AG04450 (cell line): ENCODE data around the gene IRAK3. TPM values are rescaled to one million over a fixed set of nuclear protein-coding genes. Genes with fewer than 3 reads are reported as not detected.

ENCODE experiments used
- CTCF ChIA-PET: fragments of 300-600, 350-600 bp; formaldehyde crosslinking; extraction: SDS; loops from one replicate; lab custom pipeline; 2022; ENCODE audit warnings: antibody characterized with exemption, inconsistent platforms; lab: Charles Lee
- POLR2A ChIA-PET: fragments of 350-600 bp; formaldehyde crosslinking; extraction: SDS; loops from one replicate; lab custom pipeline; 2021; ENCODE audit warnings: antibody characterized with exemption, inconsistent platforms; lab: Yijun Ruan, JAX
- DNase-seq: peaks from one replicate; pipeline ENCODE4 v3.0.0-alpha.2; 2011; ENCODE audit warnings: low read depth, low spot score
- H3K27ac ChIP-seq: one replicate; pipeline ENCODE4 v1.5.1; 2012; ENCODE audit warnings: low read depth, low read length, control low read depth
- H3K27me3 ChIP-seq: one replicate; pipeline ENCODE4 v1.6.0; 2012; ENCODE audit warnings: low read length; ENCODE audit not compliant: control insufficient read depth, insufficient read depth
- H3K4me3 ChIP-seq: 2 replicates; pipeline ENCODE4 v1.5.1; 2011; ENCODE audit warnings: mild to moderate bottlenecking, low read depth, low read length, control low read depth
- H3K9me3 ChIP-seq: 2 replicates; pipeline ENCODE4 v1.5.1; 2012; ENCODE audit warnings: low read length; ENCODE audit not compliant: control insufficient read depth, insufficient read depth
- CTCF ChIP-seq: IDR thresholded peaks from 2 replicates; pipeline ENCODE4 v1.5.1; 2011; ENCODE audit warnings: low read depth, low read length, control low read depth, inconsistent platforms
- polyA plus RNA-seq: library from polyadenylated mRNA; depleted of rRNA; stranded (reverse); fragments of >200 nt; gene quantifications from 2 replicates; pipeline ENCODE4 v1.2.3, GENCODE V29; 2011

Gene IRAK3
- polyA plus RNA-seq, 1 experiment: 3.4 TPM

DNA sequence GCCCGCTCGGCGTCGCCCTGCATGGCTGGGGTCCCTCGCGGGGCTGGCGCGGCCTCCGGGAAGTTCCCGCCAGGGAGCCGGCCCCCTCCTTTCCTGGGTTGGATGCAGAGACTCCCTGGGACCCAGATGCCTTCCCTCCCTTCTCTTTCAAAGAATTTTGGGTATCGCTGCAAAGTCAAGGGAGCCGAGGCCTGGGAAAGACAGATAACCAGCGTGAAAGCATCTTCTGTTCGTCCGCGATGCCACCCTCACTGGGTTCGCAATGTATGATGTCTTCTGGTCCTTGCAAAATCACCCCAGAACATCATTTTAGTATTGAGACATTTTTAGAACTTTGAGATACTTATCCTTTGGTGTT, 451 bp downstream of the IRAK3 start:
- Histone ChIP-seq H3K4me3 (peak overlapping the region; percentile 66), H3K27me3 (peaks cover 3% of the 10 kb centered on the region), H3K9me3 (no peaks in the 10 kb centered on the region; the same call in 1 of the 2 replicates), H3K27ac (no peak overlapping the region)
- no peak for TF ChIP-seq CTCF
- no peak for DNase-seq
- POLR2A ChIA-PET: interaction anchor here (1.4 kb wide), 1 partner anchor 20 kb away, joined by 12 read pairs; the partner anchor contains the start of gene TMBIM4
- CTCF ChIA-PET: interaction anchor here (1.6 kb wide), 1 partner anchor 44 kb away, joined by 3 read pairs; no protein-coding TSS in a partner anchor

DNA sequence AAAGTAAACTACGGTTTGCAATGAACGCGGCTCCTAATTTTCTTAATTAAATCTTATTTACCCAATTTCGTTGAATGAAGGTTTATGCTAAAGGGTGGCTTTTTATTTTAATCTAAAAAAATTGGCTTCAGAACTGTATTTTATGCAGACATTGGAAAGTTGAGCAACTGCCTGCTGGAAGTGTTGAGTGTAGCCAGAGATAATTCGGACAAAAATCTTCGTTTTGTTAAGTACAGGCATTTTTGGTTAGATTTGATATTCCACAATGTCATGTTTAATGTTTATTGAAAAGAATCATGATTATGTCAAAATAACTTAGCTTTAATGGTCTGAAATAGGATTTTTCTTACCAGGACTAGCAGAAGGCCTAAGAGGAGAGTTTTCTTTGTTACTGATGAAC, 875 bp downstream of the IRAK3 start:
- POLR2A ChIA-PET: no interaction called here

DNA sequence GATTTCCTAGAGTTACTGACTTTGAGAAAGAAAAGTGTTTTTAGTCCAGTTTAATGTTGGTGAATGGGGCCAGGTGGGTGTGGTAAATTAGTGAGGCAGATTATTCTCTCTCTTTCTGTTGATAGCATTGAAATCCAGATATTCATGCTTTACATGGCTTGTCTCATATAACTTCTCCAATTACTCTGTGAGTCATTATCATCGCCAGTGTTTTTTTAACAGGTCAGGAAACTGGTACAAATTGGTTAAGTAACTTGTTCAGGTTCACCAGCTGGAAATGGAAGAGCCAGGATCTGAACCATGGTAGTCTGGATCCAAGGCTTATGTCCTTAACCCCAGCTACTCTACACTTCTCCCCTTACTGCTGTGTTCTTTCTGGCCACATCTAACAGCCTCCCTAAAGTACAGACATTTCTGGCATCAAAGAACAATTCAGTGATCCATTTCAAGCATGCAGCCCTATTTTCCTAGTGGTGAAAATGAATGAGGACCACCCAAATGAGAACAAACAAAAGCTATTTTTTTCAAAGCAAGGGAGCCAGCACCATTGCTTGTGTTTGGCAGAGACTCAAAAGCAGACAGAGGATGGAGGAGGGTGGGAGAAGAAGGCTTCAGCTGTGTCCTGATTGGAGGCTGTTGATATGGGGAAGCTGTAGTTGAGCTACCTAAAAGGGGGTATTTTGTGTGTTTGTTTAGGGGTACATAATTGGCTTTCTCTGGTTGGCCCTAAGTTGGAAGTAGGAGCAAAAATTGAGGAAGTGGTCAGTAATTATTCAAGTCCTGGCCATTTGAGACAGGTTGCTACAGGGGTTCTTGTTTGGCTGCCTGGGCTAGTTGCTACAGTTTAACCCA, 1.7 kb downstream of the IRAK3 start:
- TF ChIP-seq CTCF: no peak
- Histone ChIP-seq H3K9me3 (no peaks in the 10 kb centered on the region; the same call in 1 of the 2 replicates), H3K27ac (no peak overlapping the region), H3K4me3 (no peak overlapping the region), H3K27me3 (peaks cover 2% of the 10 kb centered on the region)
- ChIA-PET CTCF (interaction anchor here (1.0 to 1.8 kb wide), 3 partner anchors 46 to 218 kb away, joined by 3 to 5 read pairs (median 3); no protein-coding TSS in a partner anchor), POLR2A (no interaction called here)
- DNase-seq: no peak

More for the DNA sequence above, 875 bp downstream of the IRAK3 start:
- Histone ChIP-seq H3K9me3 (no peaks in the 10 kb centered on the region; the same call in 1 of the 2 replicates), H3K27me3 (peaks cover 2% of the 10 kb centered on the region), H3K4me3 (peak overlapping the region; percentile 66; the same call in 1 of the 2 replicates), H3K27ac (no peak overlapping the region)
- no peak for DNase-seq
- no peak for TF ChIP-seq CTCF
- CTCF ChIA-PET: interaction anchor here (0.6 to 1.6 kb wide), 2 partner anchors 20 to 45 kb away, joined by 3 to 5 read pairs; partner anchors contain the start of gene TMBIM4

GRCh38 chr12:66191547-66192126, 2.6 kb downstream of the IRAK3 start:
- DNase-seq: no peak
- POLR2A ChIA-PET: interaction anchor here (0.5 kb wide), 1 partner anchor 43 kb away, joined by 9 read pairs; no protein-coding TSS in a partner anchor
- peaks cover 2% of the 10 kb centered on the region for H3K27me3 ChIP-seq
- H3K4me3 ChIP-seq: no peak overlapping the region
- H3K9me3 ChIP-seq: no peaks in the 10 kb centered on the region; the same call in 1 of the 2 replicates
- no peak overlapping the region for H3K27ac ChIP-seq
- CTCF ChIA-PET: interaction anchor here (0.5 to 1.8 kb wide), 3 partner anchors 51 to 729 kb away, joined by 3 to 5 read pairs (median 3); no protein-coding TSS in a partner anchor
- TF ChIP-seq CTCF: no peak
